HUES64 (cell line): ENCODE measurements around the gene SIRT4.

Experiments used
- H3K27ac ChIP-seq: 2 replicates; pipeline ENCODE4 v1.7.0; 2013; ENCODE audit warnings: low read depth, low read length, inconsistent platforms
- H3K27me3 ChIP-seq: 2 replicates; pipeline ENCODE4 v1.6.1; 2013; ENCODE audit warnings: mild to moderate bottlenecking, low read length; ENCODE audit not compliant: insufficient read depth
- H3K36me3 ChIP-seq: 2 replicates; pipeline ENCODE4 v1.6.1; 2013; ENCODE audit warnings: mild to moderate bottlenecking, low read length; ENCODE audit not compliant: insufficient read depth
- H3K4me1 ChIP-seq: 2 replicates; pipeline ENCODE4 v1.6.1; 2013; ENCODE audit warnings: mild to moderate bottlenecking, low read length, moderate library complexity; ENCODE audit not compliant: insufficient read depth
- H3K4me3 ChIP-seq: 2 replicates; pipeline ENCODE4 v1.5.1; 2013; ENCODE audit warnings: mild to moderate bottlenecking, low read length, moderate library complexity
- H3K9ac ChIP-seq: 2 replicates; pipeline ENCODE4 v1.6.1; 2013; ENCODE audit warnings: mild to moderate bottlenecking, low read depth, low read length
- H3K9me3 ChIP-seq: 2 replicates; pipeline ENCODE4 v1.6.1; 2013; ENCODE audit warnings: low read depth, low read length; ENCODE audit not compliant: insufficient read depth
- WGBS: fragments of 150-250, 120-280 bp; methylation state at CpG from one replicate; pipeline ENCODE4 v1.1.7; 2013; ENCODE audit warnings: missing lambda C conversion rate; 5-methylcytosine and 5-hydroxymethylcytosine counted together

Gene SIRT4

GRCh38 chr12:120342175-120343038, 40.3 kb downstream of the SIRT4 start:
- Histone ChIP-seq H3K4me3 (no peak overlapping the region), H3K9ac (no peak overlapping the region), H3K27ac (peak overlapping the region; percentile 30; the same call in 1 of the 2 replicates), H3K27me3 (no peaks in the 10 kb centered on the region), H3K36me3 (peaks cover 35% of the 10 kb centered on the region), H3K9me3 (peaks cover 7% of the 10 kb centered on the region), H3K4me1 (no peaks in the 10 kb centered on the region)
- WGBS, result 69% methylated on average over 26 of the region's 30 CpGs

GRCh38 chr12:120343039-120343537, 41.0 kb downstream of the SIRT4 start:
- Histone ChIP-seq H3K4me3 (no peak overlapping the region), H3K4me1 (no peaks in the 10 kb centered on the region), H3K36me3 (peaks cover 42% of the 10 kb centered on the region), H3K9ac (no peak overlapping the region), H3K9me3 (no peaks in the 10 kb centered on the region), H3K27me3 (no peaks in the 10 kb centered on the region), H3K27ac (no peak overlapping the region)
- WGBS, result 79% methylated on average over 10 of the region's 10 CpGs

DNA sequence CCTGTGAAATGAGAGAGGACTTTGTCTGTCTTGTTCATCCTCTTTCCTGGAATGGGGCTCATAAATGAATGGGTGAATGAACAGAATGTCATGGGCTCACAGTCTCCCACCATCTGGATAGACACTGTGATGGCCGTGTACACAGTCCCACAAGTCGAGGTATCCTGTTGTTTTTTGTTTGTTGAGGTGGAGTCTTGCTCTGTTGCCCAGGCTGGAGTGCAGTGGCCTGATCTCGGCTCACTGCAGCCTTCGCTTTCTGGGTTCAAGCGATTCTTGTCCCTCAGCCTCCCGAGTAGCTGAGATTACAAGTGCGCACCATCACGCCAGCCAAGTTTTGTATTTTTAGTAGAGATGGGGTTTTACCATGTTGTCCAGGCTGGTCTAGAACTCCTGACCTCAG, 41.6 kb downstream of the SIRT4 start:
- WGBS, result 94% methylated on average over 8 of the region's 8 CpGs
- Histone ChIP-seq H3K36me3 (peaks cover 44% of the 10 kb centered on the region), H3K4me3 (no peak overlapping the region), H3K27ac (no peak overlapping the region), H3K9ac (no peak overlapping the region), H3K9me3 (no peaks in the 10 kb centered on the region), H3K27me3 (no peaks in the 10 kb centered on the region), H3K4me1 (no peaks in the 10 kb centered on the region)

DNA sequence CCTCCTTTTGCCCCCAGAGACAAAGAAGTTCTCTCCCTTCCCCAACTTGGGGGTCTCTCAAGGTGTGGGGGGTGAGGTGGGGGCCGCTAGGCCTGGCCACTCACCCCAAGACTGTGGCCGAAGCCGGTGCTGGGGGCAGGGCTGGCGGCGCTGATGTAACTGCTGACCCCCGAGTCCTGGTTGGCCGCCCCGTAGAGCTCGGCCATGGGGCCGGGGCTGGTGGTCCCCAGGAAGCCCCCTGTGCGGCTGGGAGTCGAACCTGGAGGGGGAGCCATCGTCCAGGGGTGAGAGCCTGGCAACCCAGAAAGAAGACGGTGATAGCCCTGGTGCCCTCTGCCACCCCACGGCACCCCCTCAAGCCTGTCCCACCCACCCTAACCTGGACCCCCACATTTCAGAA, 43.9 kb downstream of the SIRT4 start:
- peaks cover 59% of the 10 kb centered on the region for H3K36me3 ChIP-seq
- no peaks in the 10 kb centered on the region for H3K27me3 ChIP-seq
- H3K9ac ChIP-seq, result no peak overlapping the region
- H3K9me3 ChIP-seq, result no peaks in the 10 kb centered on the region
- H3K4me1 ChIP-seq, result no peaks in the 10 kb centered on the region
- no peak overlapping the region for H3K27ac ChIP-seq
- no peak overlapping the region for H3K4me3 ChIP-seq
- 93% methylated on average over 15 of the region's 15 CpGs for WGBS

- Histone ChIP-seq H3K9me3 (no peaks in the 10 kb centered on the region), H3K4me3 (no peak overlapping the region), H3K4me1 (no peaks in the 10 kb centered on the region), H3K36me3 (peaks cover 64% of the 10 kb centered on the region), H3K27me3 (no peaks in the 10 kb centered on the region), H3K9ac (no peak overlapping the region), H3K27ac (no peak overlapping the region)
- 97% methylated on average over 7 of the region's 7 CpGs for WGBS
Measured at GRCh38 chr12:120346681-120347080, 44.6 kb downstream of the SIRT4 start.

DNA sequence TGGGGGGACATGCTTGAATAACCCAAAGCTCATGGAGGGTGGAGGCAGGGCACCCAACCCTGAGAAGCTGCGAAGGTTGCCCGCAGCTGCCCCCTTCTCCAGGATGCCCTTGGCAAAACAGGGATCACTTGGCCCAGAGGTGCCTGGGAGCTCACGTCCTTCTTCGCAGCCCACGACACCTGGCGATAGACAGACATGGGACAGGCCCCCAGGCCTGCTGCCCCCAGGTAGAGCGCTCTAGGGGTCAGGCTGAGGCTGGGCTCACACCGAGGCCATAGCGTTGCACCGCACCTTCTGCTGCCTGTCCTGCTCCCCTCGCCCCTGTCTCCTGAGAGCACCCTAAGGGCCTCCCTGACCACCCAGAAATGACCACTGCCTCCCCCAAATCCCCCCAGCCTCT, 45.6 kb downstream of the SIRT4 start:
- no peak overlapping the region for H3K4me3 ChIP-seq
- no peak overlapping the region for H3K9ac ChIP-seq
- H3K27ac ChIP-seq, result no peak overlapping the region
- H3K4me1 ChIP-seq, result no peaks in the 10 kb centered on the region
- whole genome bisulfite sequencing, result 96% methylated on average over 11 of the region's 11 CpGs
- H3K9me3 ChIP-seq, result no peaks in the 10 kb centered on the region
- no peaks in the 10 kb centered on the region for H3K27me3 ChIP-seq
- peaks cover 72% of the 10 kb centered on the region for H3K36me3 ChIP-seq

DNA sequence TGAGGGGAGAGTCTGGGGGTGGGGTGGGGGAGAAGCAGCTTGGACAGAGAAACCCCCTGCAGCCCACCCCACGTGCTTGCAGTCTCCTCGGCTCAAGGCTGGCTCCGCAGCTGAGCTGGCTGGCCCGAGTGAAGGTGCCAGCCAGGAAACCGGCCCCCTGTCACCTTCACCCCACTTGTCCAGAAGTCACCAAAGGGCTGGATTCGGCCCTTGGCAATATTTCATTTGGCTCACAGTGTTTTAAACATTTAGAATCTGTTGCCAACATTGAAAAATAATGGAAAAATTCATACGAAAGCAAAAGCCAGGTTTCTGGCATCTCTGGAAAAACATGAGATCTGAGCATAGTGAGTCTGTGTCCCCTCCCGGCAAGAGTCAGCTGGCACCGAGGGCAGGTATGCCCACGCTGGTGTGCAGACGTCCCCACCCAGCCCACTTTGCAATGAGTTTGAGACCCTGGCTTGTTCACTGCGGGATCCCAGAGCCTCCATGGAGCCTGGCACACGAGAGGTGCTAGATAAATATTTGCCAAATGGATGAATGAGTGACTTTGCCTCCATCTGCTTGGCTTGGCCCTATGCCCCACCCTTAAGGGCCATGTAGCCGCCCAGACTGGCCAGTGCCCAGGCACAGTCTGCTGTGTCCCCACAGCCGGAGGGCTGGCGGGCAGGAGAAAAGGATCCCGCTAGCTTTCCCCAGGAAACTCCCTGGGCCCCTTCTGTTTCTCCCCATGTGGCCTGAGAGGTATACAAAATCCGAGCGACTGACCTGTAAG, 48.6 kb downstream of the SIRT4 start:
- no peak overlapping the region for H3K4me3 ChIP-seq
- 95% methylated on average over 19 of the region's 19 CpGs for WGBS
- H3K9ac ChIP-seq, result no peak overlapping the region
- no peaks in the 10 kb centered on the region for H3K4me1 ChIP-seq
- H3K27ac ChIP-seq, result no peak overlapping the region
- H3K9me3 ChIP-seq, result no peaks in the 10 kb centered on the region
- H3K27me3 ChIP-seq, result no peaks in the 10 kb centered on the region
- H3K36me3 ChIP-seq, result peaks cover 73% of the 10 kb centered on the region

GRCh38 chr12:120352117-120352516, 50.0 kb downstream of the SIRT4 start:
- WGBS, result 91% methylated on average over 4 of the region's 5 CpGs
- no peak overlapping the region for H3K27ac ChIP-seq
- no peaks in the 10 kb centered on the region for H3K4me1 ChIP-seq
- H3K27me3 ChIP-seq, result no peaks in the 10 kb centered on the region
- peaks cover 75% of the 10 kb centered on the region for H3K36me3 ChIP-seq
- H3K9me3 ChIP-seq, result no peaks in the 10 kb centered on the region
- H3K4me3 ChIP-seq, result no peak overlapping the region
- H3K9ac ChIP-seq, result no peak overlapping the region

DNA sequence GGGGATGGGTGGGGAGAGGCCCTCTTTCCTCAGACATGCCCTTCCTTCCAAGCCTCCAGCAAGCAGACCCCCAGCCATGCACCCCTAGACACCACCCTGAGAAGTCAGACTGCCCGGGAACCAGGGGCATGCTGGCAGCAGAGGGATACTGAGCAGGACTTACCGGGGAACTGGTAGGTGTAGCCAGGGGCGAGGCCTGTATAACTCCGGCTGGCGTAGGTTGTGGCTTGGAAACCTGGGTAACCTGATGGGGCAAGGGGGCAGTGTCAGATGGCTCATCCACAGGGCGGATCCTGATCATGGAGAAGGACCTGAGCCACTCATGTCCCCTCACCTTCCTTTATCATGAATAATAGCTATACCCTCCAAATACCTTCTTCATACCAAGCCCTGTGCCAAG, 51.0 kb downstream of the SIRT4 start:
- H3K4me3 ChIP-seq, result no peak overlapping the region
- H3K27ac ChIP-seq, result no peak overlapping the region
- WGBS, result over 99% methylated on average over 6 of the region's 6 CpGs
- H3K9me3 ChIP-seq, result no peaks in the 10 kb centered on the region
- H3K27me3 ChIP-seq, result no peaks in the 10 kb centered on the region
- no peak overlapping the region for H3K9ac ChIP-seq
- H3K4me1 ChIP-seq, result no peaks in the 10 kb centered on the region
- peaks cover 75% of the 10 kb centered on the region for H3K36me3 ChIP-seq

- no peak overlapping the region for H3K27ac ChIP-seq
- no peaks in the 10 kb centered on the region for H3K9me3 ChIP-seq
- peaks cover 3% of the 10 kb centered on the region for H3K4me1 ChIP-seq
- WGBS, result 97% methylated on average over 4 of the region's 4 CpGs
- H3K36me3 ChIP-seq, result peaks cover 76% of the 10 kb centered on the region
- no peak overlapping the region for H3K9ac ChIP-seq
- no peak overlapping the region for H3K4me3 ChIP-seq
- no peaks in the 10 kb centered on the region for H3K27me3 ChIP-seq
Measured at GRCh38 chr12:120353556-120354317, 51.6 kb downstream of the SIRT4 start.
